ENCODE results near the gene PRPF40B.

DNA sequence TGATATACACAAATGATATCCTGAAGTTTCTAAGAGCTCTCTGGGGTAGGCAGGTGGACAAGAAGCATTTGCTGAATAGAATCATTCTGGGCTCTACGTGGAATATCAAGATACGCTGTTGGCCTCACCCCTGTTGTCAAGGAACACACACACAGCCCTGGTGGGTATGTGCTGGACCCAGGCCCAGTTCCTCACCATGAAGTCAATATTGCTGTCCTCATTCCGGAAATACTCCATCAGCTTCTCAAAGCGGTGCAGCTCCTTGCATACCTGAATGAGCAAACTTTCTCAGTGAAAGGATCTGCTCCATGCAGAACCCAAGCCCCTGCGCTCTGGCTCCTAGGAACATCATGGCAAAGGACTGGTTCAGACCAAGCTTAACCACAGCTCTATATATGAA lies 31.4 kb downstream of the PRPF40B start:
- TF ChIP-seq GTF2A2 (tag; IDR thresholded peaks at IDR 0.05) (no peak), CBFA2T3 (IDR thresholded peaks at IDR 0.05) (no peak), NFATC3 (IDR thresholded peaks at IDR 0.05) (no peak), HNRNPLL (IDR thresholded peaks at IDR 0.05; ENCODE audit: low read depth, low read length, poor library complexity, severe bottlenecking) (no peak), KLF16 (IDR thresholded peaks at IDR 0.05) (no peak), TCF7 (IDR thresholded peaks at IDR 0.05; ENCODE audit: borderline replicate concordance) (no peak), POLR2A (conservative IDR thresholded peaks at IDR 0.05) (no peak), GTF2F1 (IDR thresholded peaks at IDR 0.05; ENCODE audit: low read depth, low read length) (no peak), HSF4 (CRISPR knock-in tag; IDR thresholded peaks at IDR 0.05; ENCODE audit: borderline replicate concordance) (no peak)
- TF ChIP-seq, protein P1, sequence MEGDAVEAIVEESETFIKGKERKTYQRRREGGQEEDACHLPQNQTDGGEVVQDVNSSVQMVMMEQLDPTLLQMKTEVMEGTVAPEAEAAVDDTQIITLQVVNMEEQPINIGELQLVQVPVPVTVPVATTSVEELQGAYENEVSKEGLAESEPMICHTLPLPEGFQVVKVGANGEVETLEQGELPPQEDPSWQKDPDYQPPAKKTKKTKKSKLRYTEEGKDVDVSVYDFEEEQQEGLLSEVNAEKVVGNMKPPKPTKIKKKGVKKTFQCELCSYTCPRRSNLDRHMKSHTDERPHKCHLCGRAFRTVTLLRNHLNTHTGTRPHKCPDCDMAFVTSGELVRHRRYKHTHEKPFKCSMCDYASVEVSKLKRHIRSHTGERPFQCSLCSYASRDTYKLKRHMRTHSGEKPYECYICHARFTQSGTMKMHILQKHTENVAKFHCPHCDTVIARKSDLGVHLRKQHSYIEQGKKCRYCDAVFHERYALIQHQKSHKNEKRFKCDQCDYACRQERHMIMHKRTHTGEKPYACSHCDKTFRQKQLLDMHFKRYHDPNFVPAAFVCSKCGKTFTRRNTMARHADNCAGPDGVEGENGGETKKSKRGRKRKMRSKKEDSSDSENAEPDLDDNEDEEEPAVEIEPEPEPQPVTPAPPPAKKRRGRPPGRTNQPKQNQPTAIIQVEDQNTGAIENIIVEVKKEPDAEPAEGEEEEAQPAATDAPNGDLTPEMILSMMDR (IDR thresholded peaks at IDR 0.05 in 2 of 3, conservative IDR thresholded peaks at IDR 0.05 in 1 of 3; ENCODE audit: insufficient read depth in 2 of 3, low read depth in 1 of 3, low read length in 3 of 3), result no peak
- TF ChIP-seq, protein P2, sequence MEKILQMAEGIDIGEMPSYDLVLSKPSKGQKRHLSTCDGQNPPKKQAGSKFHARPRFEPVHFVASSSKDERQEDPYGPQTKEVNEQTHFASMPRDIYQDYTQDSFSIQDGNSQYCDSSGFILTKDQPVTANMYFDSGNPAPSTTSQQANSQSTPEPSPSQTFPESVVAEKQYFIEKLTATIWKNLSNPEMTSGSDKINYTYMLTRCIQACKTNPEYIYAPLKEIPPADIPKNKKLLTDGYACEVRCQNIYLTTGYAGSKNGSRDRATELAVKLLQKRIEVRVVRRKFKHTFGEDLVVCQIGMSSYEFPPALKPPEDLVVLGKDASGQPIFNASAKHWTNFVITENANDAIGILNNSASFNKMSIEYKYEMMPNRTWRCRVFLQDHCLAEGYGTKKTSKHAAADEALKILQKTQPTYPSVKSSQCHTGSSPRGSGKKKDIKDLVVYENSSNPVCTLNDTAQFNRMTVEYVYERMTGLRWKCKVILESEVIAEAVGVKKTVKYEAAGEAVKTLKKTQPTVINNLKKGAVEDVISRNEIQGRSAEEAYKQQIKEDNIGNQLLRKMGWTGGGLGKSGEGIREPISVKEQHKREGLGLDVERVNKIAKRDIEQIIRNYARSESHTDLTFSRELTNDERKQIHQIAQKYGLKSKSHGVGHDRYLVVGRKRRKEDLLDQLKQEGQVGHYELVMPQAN (IDR thresholded peaks at IDR 0.05; ENCODE audit: borderline replicate concordance), result no peak
- TF ChIP-seq, protein P3, sequence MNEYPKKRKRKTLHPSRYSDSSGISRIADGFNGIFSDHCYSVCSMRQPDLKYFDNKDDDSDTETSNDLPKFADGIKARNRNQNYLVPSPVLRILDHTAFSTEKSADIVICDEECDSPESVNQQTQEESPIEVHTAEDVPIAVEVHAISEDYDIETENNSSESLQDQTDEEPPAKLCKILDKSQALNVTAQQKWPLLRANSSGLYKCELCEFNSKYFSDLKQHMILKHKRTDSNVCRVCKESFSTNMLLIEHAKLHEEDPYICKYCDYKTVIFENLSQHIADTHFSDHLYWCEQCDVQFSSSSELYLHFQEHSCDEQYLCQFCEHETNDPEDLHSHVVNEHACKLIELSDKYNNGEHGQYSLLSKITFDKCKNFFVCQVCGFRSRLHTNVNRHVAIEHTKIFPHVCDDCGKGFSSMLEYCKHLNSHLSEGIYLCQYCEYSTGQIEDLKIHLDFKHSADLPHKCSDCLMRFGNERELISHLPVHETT (CRISPR knock-in tag; conservative IDR thresholded peaks at IDR 0.05 in 1 of 2, IDR thresholded peaks at IDR 0.05 in 1 of 2), result no peak
- TF ChIP-seq, protein P4, sequence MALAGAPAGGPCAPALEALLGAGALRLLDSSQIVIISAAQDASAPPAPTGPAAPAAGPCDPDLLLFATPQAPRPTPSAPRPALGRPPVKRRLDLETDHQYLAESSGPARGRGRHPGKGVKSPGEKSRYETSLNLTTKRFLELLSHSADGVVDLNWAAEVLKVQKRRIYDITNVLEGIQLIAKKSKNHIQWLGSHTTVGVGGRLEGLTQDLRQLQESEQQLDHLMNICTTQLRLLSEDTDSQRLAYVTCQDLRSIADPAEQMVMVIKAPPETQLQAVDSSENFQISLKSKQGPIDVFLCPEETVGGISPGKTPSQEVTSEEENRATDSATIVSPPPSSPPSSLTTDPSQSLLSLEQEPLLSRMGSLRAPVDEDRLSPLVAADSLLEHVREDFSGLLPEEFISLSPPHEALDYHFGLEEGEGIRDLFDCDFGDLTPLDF (CRISPR knock-in tag; IDR thresholded peaks at IDR 0.05), result no peak
- TF ChIP-seq, protein P5, sequence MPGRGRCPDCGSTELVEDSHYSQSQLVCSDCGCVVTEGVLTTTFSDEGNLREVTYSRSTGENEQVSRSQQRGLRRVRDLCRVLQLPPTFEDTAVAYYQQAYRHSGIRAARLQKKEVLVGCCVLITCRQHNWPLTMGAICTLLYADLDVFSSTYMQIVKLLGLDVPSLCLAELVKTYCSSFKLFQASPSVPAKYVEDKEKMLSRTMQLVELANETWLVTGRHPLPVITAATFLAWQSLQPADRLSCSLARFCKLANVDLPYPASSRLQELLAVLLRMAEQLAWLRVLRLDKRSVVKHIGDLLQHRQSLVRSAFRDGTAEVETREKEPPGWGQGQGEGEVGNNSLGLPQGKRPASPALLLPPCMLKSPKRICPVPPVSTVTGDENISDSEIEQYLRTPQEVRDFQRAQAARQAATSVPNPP (IDR thresholded peaks at IDR 0.05; ENCODE audit: borderline replicate concordance, insufficient read depth, insufficient read length), result no peak

Measured in K562 (cell line).